B cell (primary cell): ENCODE results near the gene CETP. TPM values are rescaled to one million over a fixed set of nuclear protein-coding genes. Genes with fewer than 3 reads are reported as not detected.

Source experiments
- ATAC-seq: fragments of 200-7000 bp; cut with Tn5 transposase; one replicate; pipeline ENCODE4 v1.10.0; 2021; ENCODE audit warnings: low read depth, mild to moderate bottlenecking, moderate number of reproducible peaks, moderate library complexity
- CTCF ChIA-PET: fragments of 350-600 bp; sonication (Branson Sonifier 250); formaldehyde crosslinking; loops from one replicate; lab custom pipeline; 2021; ENCODE audit warnings: antibody characterized with exemption, inconsistent platforms; lab: Charles Lee
- POLR2A ChIA-PET: fragments of 350-600 bp; sonication (Branson Sonifier 250); formaldehyde crosslinking; loops from one replicate; lab custom pipeline; 2021; ENCODE audit warnings: antibody characterized with exemption; lab: Charles Lee
- DNase-seq: peaks from one replicate; pipeline ENCODE4 v3.0.0; 2013
- H2AFZ ChIP-seq: 2 replicates; pipeline ENCODE4 v1.6.1; 2012; ENCODE audit warnings: mild to moderate bottlenecking, low read depth, low read length; ENCODE audit not compliant: insufficient read depth, poor library complexity, severe bottlenecking
- H3K27ac ChIP-seq, 2 donors: 1 replicate in 1 of 2; 2 replicates in 1 of 2; pipeline ENCODE4 v1.5.1; 2012 to 2013; ENCODE audit warnings: low read length in 2 of 2, mild to moderate bottlenecking in 2 of 2, moderate library complexity in 1 of 2
- H3K27me3 ChIP-seq, 4 experiments: fragments of 200-600 bp in 1 of 4; sonication (generic) in 1 of 4; replicated peaks in 1 of 4; 1 replicate in 2 of 4; 2 replicates in 2 of 4; pipeline versions ENCODE4 v1.6.1 to v1.7.0; 2013 to 2016; ENCODE audit warnings: low read length in 3 of 4, mild to moderate bottlenecking in 2 of 4, mixed read lengths in 1 of 4, moderate library complexity in 1 of 4; ENCODE audit not compliant: insufficient read depth in 4 of 4, control insufficient read depth in 3 of 4; ENCODE audit errors: control extremely low read depth in 1 of 4
- H3K36me3 ChIP-seq, 2 experiments: replicated peaks in 1 of 2; 1 replicate in 1 of 2; 2 replicates in 1 of 2; pipeline versions ENCODE4 v1.6.1 to v1.7.1; 2013; ENCODE audit warnings: low read length in 1 of 2; ENCODE audit not compliant: insufficient read depth in 2 of 2, control insufficient read depth in 1 of 2; ENCODE audit errors: control extremely low read depth in 1 of 2, extremely low read depth in 1 of 2
- H3K4me1 ChIP-seq, 2 donors: fragments of 200-600 bp in 1 of 2; sonication (generic) in 1 of 2; 1 replicate in 1 of 2; 2 replicates in 1 of 2; pipeline versions ENCODE4 v1.5.1 to v1.6.1; 2013 to 2017; ENCODE audit warnings: low read length in 2 of 2; ENCODE audit not compliant: control insufficient read depth in 2 of 2, insufficient read depth in 2 of 2
- H3K4me2 ChIP-seq: replicated peaks from 2 replicates; pipeline ENCODE3; 2012; ENCODE audit warnings: mild to moderate bottlenecking, low read depth, low read length; ENCODE audit not compliant: poor library complexity, severe bottlenecking
- H3K4me3 ChIP-seq, 5 experiments: fragments of 200-600 bp in 1 of 5; sonication (generic) in 1 of 5; 1 replicate in 3 of 5; 2 replicates in 2 of 5; pipeline versions ENCODE4 v1.5.1 to v1.7.0; 2011 to 2016; ENCODE audit warnings: low read length in 4 of 5, mild to moderate bottlenecking in 4 of 5, low read depth in 2 of 5, control low read depth in 1 of 5, moderate library complexity in 1 of 5; ENCODE audit not compliant: insufficient read depth in 1 of 5; ENCODE audit errors: control extremely low read depth in 1 of 5, extremely low read depth in 1 of 5
- H3K79me2 ChIP-seq: fragments of 200-600 bp; sonication (generic); one replicate; pipeline ENCODE4 v1.6.0; 2016; ENCODE audit warnings: low read length; ENCODE audit not compliant: control insufficient read depth, insufficient read depth
- H3K9ac ChIP-seq: fragments of 200-600 bp; sonication (generic); 2 replicates; pipeline ENCODE4 v1.6.1; 2017; ENCODE audit warnings: mild to moderate bottlenecking, low read length, moderate library complexity
- H3K9me3 ChIP-seq, 3 donors: one replicate each; pipeline versions ENCODE4 v1.6.1 to v1.7.1; 2013; ENCODE audit warnings: low read length in 2 of 3; ENCODE audit not compliant: control insufficient read depth in 2 of 3, insufficient read depth in 1 of 3; ENCODE audit errors: control extremely low read depth in 1 of 3
- H4K20me1 ChIP-seq: 2 replicates; pipeline ENCODE4 v1.6.0; 2012; ENCODE audit warnings: mild to moderate bottlenecking, low read length; ENCODE audit not compliant: insufficient read depth, control insufficient read depth, poor library complexity, severe bottlenecking
- H3K27ac Mint-ChIP-seq: one replicate; pipeline ENCODE4 v1.8.0; 2021; ENCODE audit warnings: mixed read lengths
- H3K27me3 Mint-ChIP-seq: one replicate; pipeline ENCODE4 v1.8.0; 2021; ENCODE audit warnings: mixed read lengths
- H3K4me1 Mint-ChIP-seq: one replicate; pipeline ENCODE4 v1.8.0; 2021; ENCODE audit warnings: mixed read lengths
- H3K4me3 Mint-ChIP-seq: one replicate; pipeline ENCODE4 v1.8.0; 2021; ENCODE audit warnings: mixed read lengths
- H3K9me3 Mint-ChIP-seq: one replicate; pipeline ENCODE4 v1.8.0; 2022; ENCODE audit warnings: mixed read lengths; ENCODE audit not compliant: insufficient read depth
- EZH2 ChIP-seq: IDR thresholded peaks from 2 replicates; pipeline ENCODE4 v1.6.1; 2012; ENCODE audit warnings: borderline replicate concordance, low read depth, mild to moderate bottlenecking, moderate library complexity, low read length; ENCODE audit not compliant: insufficient read depth, poor library complexity, severe bottlenecking
- WGBS: methylation state at CpG from one replicate; pipeline ENCODE4 v1.1.5; 2013; ENCODE audit warnings: missing lambda C conversion rate; ENCODE audit not compliant: insufficient coverage; 5-methylcytosine and 5-hydroxymethylcytosine counted together
- intact Hi-C: fragments of 100-400 bp; cut with micrococcal nuclease; formaldehyde crosslinking; loops from one replicate; pipeline ENCODE4 v1.10.0; 2022
- polyA plus RNA-seq: library from polyadenylated mRNA; depleted of rRNA; stranded (reverse); fragments of >200 nt; gene quantifications from 2 replicates; pipeline ENCODE4 v1.2.3, GENCODE V29; 2012
- total RNA-seq, 2 donors: library from RNA; stranded (reverse); fragments of 120-200 nt in 1 of 2; gene quantifications; 1 replicate in 1 of 2; 2 replicates in 1 of 2; pipeline versions ENCODE4 v1.2.3 to v1.2.4, GENCODE V29; 2013 to 2022
- TF ChIP-seq, protein P1 (sequence below): fragments of 200-600 bp; IDR thresholded peaks from one replicate; pipeline ENCODE4 v1.8.0; 2022; ENCODE audit warnings: antibody characterized with exemption, mild to moderate bottlenecking

Gene CETP
- total and polyA plus RNA-seq, 2 donors (not counting 1 experiment from before 2014, with no cell fraction given): 0.18 to 1.3 TPM

DNA sequence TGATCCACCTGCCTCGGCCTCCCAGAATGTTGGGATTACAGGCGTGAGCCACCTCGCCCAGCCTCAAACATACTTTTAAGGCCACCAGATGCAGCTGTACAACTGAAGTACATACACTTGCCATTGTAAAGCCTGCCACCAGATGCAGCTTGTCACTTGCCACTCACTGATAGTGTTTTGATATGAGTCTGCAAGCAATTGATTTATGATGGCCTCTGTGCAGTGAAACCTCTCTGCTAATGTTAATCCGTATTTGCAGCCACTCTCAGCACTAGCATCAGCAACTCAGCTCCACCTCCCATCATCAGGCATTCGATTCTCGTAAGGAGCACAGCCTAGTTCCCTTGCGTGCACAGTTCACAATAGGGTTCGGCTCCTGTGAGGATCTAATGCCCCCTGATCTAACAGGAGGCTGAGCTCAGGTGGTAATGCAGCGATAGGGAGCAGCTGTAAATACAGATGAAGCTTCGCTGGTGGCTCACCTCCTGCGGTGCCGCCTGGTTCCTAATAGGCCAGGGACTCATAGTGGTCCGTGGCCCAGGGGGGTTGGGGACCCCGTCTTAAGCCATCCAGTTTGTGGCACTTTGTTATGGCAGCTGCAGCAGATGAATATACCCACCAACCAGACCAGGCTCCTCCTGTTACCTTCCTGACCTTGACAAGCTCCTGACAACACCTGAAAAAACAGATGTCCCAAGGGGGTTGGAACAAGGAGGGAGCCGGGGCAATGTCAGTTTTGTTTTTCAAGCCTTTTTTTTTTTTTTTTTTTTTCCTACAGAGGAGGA, 31.1 kb upstream of the CETP start:
- Histone ChIP-seq H3K9ac (peak overlapping the region; percentile 91), H3K79me2 (peaks cover 40% of the 10 kb centered on the region), H3K4me1 (peaks cover 53 to 57% of the 10 kb centered on the region in 2 donors), H4K20me1 (peaks cover 36% of the 10 kb centered on the region), H3K9me3 (no peaks in the 10 kb centered on the region), H3K27me3 (no peaks in the 10 kb centered on the region), H3K4me3 (peak overlapping the region in 1 of 5 experiments; percentile 88), H3K36me3 (peaks cover 6 to 21% of the 10 kb centered on the region in 2 experiments), H3K27ac (peak overlapping the region; percentile 98 to 99), H2AFZ (peak overlapping the region; percentile 66), H3K4me2 (peak overlapping the region; percentile 79)
- peak overlapping the region; percentile 92 for H3K4me3 Mint-ChIP-seq
- WGBS: 90% methylated on average over 11 of the region's 15 CpGs
- no peaks in the 10 kb centered on the region for H3K27me3 Mint-ChIP-seq
- peak overlapping the region; percentile 96 for H3K27ac Mint-ChIP-seq
- intact Hi-C loops: loop anchor here (1.0 to 10.0 kb wide), 6 partner anchors 13 to 503 kb away; partner anchors contain the start of genes AMFR and ARL2BP
- H3K4me1 Mint-ChIP-seq: peaks cover 44% of the 10 kb centered on the region
- no peak for TF ChIP-seq EZH2
- TF ChIP-seq, protein P1, sequence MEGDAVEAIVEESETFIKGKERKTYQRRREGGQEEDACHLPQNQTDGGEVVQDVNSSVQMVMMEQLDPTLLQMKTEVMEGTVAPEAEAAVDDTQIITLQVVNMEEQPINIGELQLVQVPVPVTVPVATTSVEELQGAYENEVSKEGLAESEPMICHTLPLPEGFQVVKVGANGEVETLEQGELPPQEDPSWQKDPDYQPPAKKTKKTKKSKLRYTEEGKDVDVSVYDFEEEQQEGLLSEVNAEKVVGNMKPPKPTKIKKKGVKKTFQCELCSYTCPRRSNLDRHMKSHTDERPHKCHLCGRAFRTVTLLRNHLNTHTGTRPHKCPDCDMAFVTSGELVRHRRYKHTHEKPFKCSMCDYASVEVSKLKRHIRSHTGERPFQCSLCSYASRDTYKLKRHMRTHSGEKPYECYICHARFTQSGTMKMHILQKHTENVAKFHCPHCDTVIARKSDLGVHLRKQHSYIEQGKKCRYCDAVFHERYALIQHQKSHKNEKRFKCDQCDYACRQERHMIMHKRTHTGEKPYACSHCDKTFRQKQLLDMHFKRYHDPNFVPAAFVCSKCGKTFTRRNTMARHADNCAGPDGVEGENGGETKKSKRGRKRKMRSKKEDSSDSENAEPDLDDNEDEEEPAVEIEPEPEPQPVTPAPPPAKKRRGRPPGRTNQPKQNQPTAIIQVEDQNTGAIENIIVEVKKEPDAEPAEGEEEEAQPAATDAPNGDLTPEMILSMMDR: no peak
- H3K9me3 Mint-ChIP-seq: no peaks in the 10 kb centered on the region
- ATAC-seq (no peak), DNase-seq (no peak)
- CTCF ChIA-PET: interaction anchor here (0.5 to 10.8 kb wide), 13 partner anchors 11 to 115 kb away, joined by 3 to 140 read pairs (median 4); partner anchors contain the start of gene SLC12A3
- POLR2A ChIA-PET: interaction anchor here (0.7 to 7.7 kb wide), 10 partner anchors 11 to 111 kb away, joined by 3 to 108 read pairs (median 10); no protein-coding TSS in a partner anchor
